HUES6 (cell line): ENCODE data around the gene AVP.

Experiments used
- H3K27ac ChIP-seq: 2 replicates; pipeline ENCODE4 v1.7.0; 2013; ENCODE audit warnings: low read depth, mild to moderate bottlenecking, low read length, inconsistent platforms
- H3K27me3 ChIP-seq: 2 replicates; pipeline ENCODE4 v1.6.1; 2013; ENCODE audit warnings: low read length; ENCODE audit not compliant: control insufficient read depth, insufficient read depth
- H3K36me3 ChIP-seq: 2 replicates; pipeline ENCODE4 v1.6.1; 2013; ENCODE audit warnings: low read length; ENCODE audit not compliant: control insufficient read depth, insufficient read depth
- H3K4me1 ChIP-seq: 2 replicates; pipeline ENCODE4 v1.6.1; 2013; ENCODE audit warnings: low read length; ENCODE audit not compliant: control insufficient read depth, insufficient read depth
- H3K4me3 ChIP-seq: 2 replicates; pipeline ENCODE4 v1.5.1; 2013; ENCODE audit warnings: low read depth, low read length
- H3K9ac ChIP-seq: one replicate; pipeline ENCODE4 v1.6.1; 2013; ENCODE audit warnings: mild to moderate bottlenecking, low read length
- H3K9me3 ChIP-seq: 2 replicates; pipeline ENCODE4 v1.6.1; 2013; ENCODE audit warnings: low read depth, low read length; ENCODE audit not compliant: control insufficient read depth, insufficient read depth

The AVP gene

GRCh38 chr20:3044336-3044965 is 40.1 kb downstream of the AVP start:
- H3K4me3 ChIP-seq, result peak overlapping the region; percentile 98
- peaks cover 35% of the 10 kb centered on the region for H3K36me3 ChIP-seq
- no peak overlapping the region for H3K9ac ChIP-seq
- H3K27ac ChIP-seq, result no peak overlapping the region
- peaks cover 21% of the 10 kb centered on the region for H3K4me1 ChIP-seq
- H3K9me3 ChIP-seq, result no peaks in the 10 kb centered on the region
- no peaks in the 10 kb centered on the region for H3K27me3 ChIP-seq

GRCh38 chr20:3043322-3043721 is 41.2 kb downstream of the AVP start, which contains the start of gene GNRH2:
Gene GNRH2 (plus strand): TSS chr20:3043622. CDS start chr20:3044415, 793 bp downstream.
- Histone ChIP-seq H3K9me3 (no peaks in the 10 kb centered on the region), H3K36me3 (peaks cover 37% of the 10 kb centered on the region), H3K9ac (no peak within 1 kb of the TSS), H3K27ac (no peak within 1 kb of the TSS), H3K27me3 (no peaks in the 10 kb centered on the region), H3K4me3 (no peak within 1 kb of the TSS), H3K4me1 (peaks cover 21% of the 10 kb centered on the region)

- no peak overlapping the region for H3K9ac ChIP-seq
- H3K9me3 ChIP-seq, result no peaks in the 10 kb centered on the region
- H3K4me3 ChIP-seq, result no peak overlapping the region
- no peaks in the 10 kb centered on the region for H3K27me3 ChIP-seq
- H3K36me3 ChIP-seq, result peaks cover 37% of the 10 kb centered on the region
- H3K27ac ChIP-seq, result no peak overlapping the region
- H3K4me1 ChIP-seq, result peaks cover 21% of the 10 kb centered on the region
These were observed 41.9 kb downstream of the AVP start for GRCh38 chr20:3042625-3043024.

- Histone ChIP-seq H3K9ac (no peak overlapping the region), H3K36me3 (peaks cover 40% of the 10 kb centered on the region), H3K27ac (no peak overlapping the region)
These were observed 42.6 kb downstream of the AVP start for GRCh38 chr20:3041854-3042409.

GRCh38 chr20:3040086-3040485 is 44.4 kb downstream of the AVP start:
- Histone ChIP-seq H3K9ac (no peak overlapping the region), H3K4me1 (peaks cover 18% of the 10 kb centered on the region), H3K27me3 (no peaks in the 10 kb centered on the region), H3K27ac (no peak overlapping the region), H3K4me3 (no peak overlapping the region), H3K36me3 (peaks cover 58% of the 10 kb centered on the region), H3K9me3 (no peaks in the 10 kb centered on the region)

More at GRCh38 chr20:3041854-3042409, 42.6 kb downstream of the AVP start:
- Histone ChIP-seq H3K27me3 (no peaks in the 10 kb centered on the region), H3K4me1 (peaks cover 21% of the 10 kb centered on the region), H3K4me3 (no peak overlapping the region), H3K9me3 (no peaks in the 10 kb centered on the region)

GRCh38 chr20:3039426-3039825 is 45.1 kb downstream of the AVP start:
- Histone ChIP-seq H3K27me3 (no peaks in the 10 kb centered on the region), H3K27ac (no peak overlapping the region), H3K9me3 (no peaks in the 10 kb centered on the region), H3K36me3 (peaks cover 65% of the 10 kb centered on the region), H3K9ac (no peak overlapping the region), H3K4me3 (no peak overlapping the region), H3K4me1 (peaks cover 14% of the 10 kb centered on the region)

- Histone ChIP-seq H3K27me3 (no peaks in the 10 kb centered on the region), H3K9ac (no peak overlapping the region), H3K4me3 (no peak overlapping the region), H3K4me1 (peaks cover 14% of the 10 kb centered on the region), H3K9me3 (no peaks in the 10 kb centered on the region), H3K27ac (no peak overlapping the region), H3K36me3 (peaks cover 65% of the 10 kb centered on the region)
These were observed 46.1 kb downstream of the AVP start for GRCh38 chr20:3038454-3038853.

- no peak overlapping the region for H3K27ac ChIP-seq
- no peak overlapping the region for H3K4me3 ChIP-seq
- H3K27me3 ChIP-seq, result no peaks in the 10 kb centered on the region
- H3K4me1 ChIP-seq, result peaks cover 13% of the 10 kb centered on the region
- no peak overlapping the region for H3K9ac ChIP-seq
- H3K36me3 ChIP-seq, result peaks cover 73% of the 10 kb centered on the region
- no peaks in the 10 kb centered on the region for H3K9me3 ChIP-seq
These were observed 46.9 kb downstream of the AVP start for GRCh38 chr20:3037654-3038053.

GRCh38 chr20:3032624-3033023 is 51.9 kb downstream of the AVP start:
- Histone ChIP-seq H3K4me3 (no peak overlapping the region), H3K4me1 (no peaks in the 10 kb centered on the region), H3K27ac (no peak overlapping the region), H3K9ac (no peak overlapping the region), H3K27me3 (no peaks in the 10 kb centered on the region), H3K9me3 (no peaks in the 10 kb centered on the region), H3K36me3 (peaks cover 81% of the 10 kb centered on the region)
